Measurements from ENCODE around the gene ZNF594.

- TF ChIP-seq CTCF (IDR thresholded peaks at IDR 0.05; ENCODE audit: low read depth, low read length) (no peak), EZH2phosphoT487 (IDR thresholded peaks at IDR 0.05; ENCODE audit: low read depth) (no peak)
Observed at GRCh38 chr17:5210091-5210490, 18.4 kb upstream of the ZNF594 start.

Data from OCI-LY3 (cell line).